NCI-H146 treated with DMSO at 0.1 percent for 48 hours (cell line): ENCODE data around the gene ITFG2.

Source experiments
- DNase-seq: peaks from one replicate; lab custom pipeline; 2025; ENCODE audit not compliant: unreplicated experiment; lab: John Stamatoyannopoulos, UW

ITFG2 gene

GRCh38 chr12:2794736-2795289 lies 17.7 kb upstream of the ITFG2 start, which contains the start of gene FKBP4:
TSS of gene FKBP4 (plus strand) at chr12:2794970. CDS start at chr12:2795140, 170 bp downstream.
- DNase-seq, result peak; percentile 55

DNA sequence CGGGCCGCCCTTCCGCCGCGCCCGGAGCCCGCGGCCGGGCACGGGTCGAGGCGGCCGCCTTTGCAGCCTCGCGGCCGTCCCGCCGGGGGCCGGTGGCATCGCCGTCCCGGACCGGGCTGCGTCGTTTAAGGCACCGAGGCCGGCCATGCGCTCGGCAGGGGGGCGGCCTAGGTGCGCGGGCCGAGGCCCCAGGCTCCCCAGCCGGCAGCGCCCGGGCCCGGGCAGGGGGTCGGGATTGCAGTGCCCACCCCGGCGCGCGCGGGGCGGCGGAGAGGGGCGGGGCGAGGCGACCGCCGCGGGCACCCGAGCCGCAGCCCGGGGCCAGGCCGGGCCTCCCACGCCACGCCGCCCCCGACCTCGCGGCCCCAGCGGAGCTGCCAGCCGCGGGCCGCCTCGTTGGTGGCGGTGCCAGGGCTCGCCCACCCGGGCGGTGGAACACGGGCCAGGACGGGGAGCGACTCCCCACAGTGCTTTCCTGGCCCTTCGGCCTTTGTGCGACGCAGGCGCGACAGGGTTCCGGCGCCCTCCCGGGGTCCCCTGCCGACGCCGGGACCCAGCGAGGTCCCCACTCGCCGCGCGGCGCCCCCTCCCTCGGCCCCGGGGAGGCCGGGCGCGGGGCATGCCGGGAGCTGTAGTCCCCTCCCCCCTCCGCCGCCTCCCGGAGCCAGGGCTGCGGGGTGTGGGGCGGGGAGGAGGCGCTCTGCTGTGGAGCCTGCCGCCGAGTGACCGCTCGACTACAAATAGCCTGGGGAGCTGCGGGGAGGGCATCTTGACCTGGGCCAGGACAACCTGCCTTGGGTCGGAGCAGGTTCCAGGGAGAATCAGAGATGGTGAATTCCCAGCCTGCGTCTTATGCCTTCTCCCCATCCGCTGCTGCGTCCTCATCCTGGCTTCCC lies 16.9 kb upstream of the ITFG2 start:
- peak; percentile 40 for DNase-seq

GRCh38 chr12:2796187-2796666 lies 16.2 kb upstream of the ITFG2 start:
- peak; percentile 58 for DNase-seq

GRCh38 chr12:2797721-2798418 lies 14.6 kb upstream of the ITFG2 start:
- DNase-seq, result no peak

- DNase-seq, result no peak
These were observed 12.4 kb upstream of the ITFG2 start for GRCh38 chr12:2800046-2800570.

DNA sequence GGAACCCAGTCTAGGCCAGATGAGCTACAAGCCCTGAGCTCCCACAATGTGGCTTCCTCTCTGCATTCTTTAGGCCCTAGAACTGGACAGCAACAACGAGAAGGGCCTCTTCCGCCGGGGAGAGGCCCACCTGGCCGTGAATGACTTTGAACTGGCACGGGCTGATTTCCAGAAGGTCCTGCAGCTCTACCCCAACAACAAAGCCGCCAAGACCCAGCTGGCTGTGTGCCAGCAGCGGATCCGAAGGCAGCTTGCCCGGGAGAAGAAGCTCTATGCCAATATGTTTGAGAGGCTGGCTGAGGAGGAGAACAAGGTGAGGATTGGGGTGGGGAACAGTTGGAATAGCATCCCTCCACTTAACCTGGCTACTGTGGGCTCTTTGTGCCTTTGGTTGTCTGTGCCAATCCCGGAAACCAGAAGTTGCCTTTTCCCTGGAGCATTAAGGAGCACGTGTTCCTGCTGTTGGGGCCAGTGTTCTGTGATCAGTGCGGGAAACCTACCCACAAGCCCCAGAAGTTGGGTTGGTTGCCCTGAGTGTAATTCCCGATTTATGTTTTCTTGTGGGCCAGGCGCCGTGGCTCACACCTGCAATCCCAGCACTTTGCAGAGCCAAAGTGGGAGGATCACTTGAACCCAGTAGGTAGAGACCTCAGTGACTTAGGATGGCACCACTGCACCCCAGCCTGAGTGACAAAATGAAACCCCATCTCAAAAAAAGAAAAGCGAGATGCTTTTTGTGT lies 11.3 kb upstream of the ITFG2 start:
- no peak for DNase-seq

DNA sequence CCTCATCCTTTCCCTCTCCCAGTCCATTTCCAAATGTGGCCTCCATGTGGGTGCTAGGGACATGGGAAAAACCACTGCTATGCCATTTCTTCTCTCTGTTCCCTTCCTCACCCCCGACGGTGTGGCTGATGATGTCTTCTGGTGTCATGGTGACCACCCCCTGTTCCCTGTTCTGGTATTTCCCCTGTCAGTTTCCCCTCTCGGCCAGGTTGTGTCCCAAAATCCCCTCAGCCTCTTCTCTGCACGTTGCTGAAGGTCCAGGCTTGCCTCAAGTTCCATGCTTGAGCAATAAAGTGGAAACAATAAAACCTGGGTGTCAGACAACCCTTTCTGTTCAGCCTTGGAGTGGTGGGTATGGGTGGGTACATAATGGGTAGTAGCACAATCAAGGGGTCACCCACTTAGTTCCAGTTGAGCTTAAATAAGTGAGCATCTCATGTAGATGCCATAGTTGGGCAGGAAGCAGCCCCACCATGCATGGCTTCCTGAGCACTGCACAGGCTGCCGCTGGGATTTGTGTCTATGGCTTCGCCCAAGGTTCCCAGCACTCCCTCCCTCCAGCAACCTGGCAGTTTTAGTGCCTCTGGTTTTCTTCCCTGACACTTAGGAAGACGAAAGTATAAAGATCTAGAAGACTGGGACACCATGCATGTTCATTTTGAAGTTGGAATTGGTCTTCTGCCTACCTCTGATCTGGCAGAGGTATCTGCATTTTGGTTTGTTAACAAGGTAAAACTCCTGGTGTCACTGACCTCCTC lies 8.7 kb upstream of the ITFG2 start:
- no peak for DNase-seq

- DNase-seq, result no peak
These were observed 7.9 kb upstream of the ITFG2 start for GRCh38 chr12:2804393-2805142.

DNA sequence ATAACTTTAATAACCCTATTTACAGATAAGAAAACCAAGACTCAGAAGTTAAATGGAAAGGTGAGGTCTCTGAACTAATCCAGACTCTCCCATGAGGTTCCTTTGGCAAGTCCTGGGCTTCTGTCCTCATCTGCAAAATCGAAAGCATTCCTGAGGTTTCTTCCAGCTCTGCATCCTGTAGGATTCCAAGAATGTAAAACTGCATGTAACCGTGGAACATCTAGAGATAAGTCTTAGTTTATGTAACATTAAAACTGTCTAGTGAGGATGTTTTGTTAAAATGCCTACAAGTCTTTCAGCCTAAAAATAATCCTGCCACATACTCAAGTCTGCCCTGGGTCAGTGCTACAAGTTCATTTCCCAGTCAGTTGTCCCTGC lies 7.3 kb upstream of the ITFG2 start:
- DNase-seq, result no peak

DNA sequence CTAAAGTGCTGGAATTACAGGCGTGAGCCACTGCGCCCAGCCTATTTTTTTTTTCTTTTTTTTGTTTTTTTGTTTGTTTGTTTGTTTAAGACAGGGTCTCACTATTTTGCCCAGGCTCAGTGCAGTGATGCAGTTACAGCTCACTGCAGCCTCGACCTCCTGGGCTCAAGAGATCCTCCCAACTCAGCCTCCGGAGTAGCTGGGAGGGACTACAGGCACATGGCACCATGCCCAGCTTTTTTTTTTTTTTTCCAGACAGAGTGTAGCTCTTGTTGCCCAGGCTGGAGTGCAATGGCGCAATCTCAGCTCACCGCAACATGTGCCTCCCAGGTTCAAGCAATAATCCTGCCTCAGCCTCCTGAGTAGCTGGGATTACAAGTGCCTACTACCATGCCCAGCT lies 5.8 kb upstream of the ITFG2 start:
- no peak for DNase-seq

- no peak for DNase-seq
These were observed 667 bp upstream of the ITFG2 start for GRCh38 chr12:2811801-2812200.

- peak; percentile 62 for DNase-seq
These were observed 1.0 kb downstream of the ITFG2 start for GRCh38 chr12:2813214-2814185.

DNA sequence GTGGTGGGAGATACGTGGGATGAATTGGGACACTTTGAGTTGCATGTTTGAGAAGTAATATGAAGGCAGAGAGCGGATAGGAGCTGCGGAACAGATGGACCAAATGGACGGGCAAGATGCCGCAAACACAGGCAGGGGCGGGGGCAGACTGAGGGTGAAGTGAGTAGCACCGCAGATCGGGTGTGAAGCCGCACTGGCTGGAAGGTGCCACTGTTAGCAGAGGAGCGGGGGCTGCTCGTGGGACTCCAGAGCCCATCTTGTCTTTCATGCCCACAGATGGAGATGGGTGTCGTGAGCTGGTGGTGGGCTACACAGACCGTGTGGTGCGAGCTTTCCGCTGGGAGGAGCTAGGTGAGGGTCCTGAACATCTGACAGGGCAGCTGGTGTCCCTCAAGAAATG lies 7.3 kb downstream of the ITFG2 start:
- no peak for DNase-seq

- no peak for DNase-seq
These were observed 8.0 kb downstream of the ITFG2 start for GRCh38 chr12:2820432-2820831.

DNA sequence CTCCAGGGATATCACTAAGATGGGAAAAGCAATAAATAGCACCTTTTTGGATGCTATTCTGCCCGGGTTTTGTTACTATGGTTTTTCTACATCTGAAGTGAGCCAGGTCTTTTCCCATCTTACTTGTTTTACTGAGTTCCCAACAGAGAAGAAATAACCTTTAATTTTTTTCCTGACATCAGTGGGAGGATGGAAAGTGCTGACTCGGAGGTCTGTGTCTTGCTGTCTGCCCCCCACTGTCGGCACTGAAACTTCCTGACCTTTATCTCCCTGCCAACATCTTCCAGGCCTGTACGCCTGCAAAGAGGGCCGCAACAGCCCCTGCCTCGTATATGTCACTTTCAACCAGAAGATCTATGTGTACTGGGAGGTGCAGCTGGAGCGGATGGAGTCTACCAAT lies 11.0 kb downstream of the ITFG2 start:
- DNase-seq, result no peak

DNA sequence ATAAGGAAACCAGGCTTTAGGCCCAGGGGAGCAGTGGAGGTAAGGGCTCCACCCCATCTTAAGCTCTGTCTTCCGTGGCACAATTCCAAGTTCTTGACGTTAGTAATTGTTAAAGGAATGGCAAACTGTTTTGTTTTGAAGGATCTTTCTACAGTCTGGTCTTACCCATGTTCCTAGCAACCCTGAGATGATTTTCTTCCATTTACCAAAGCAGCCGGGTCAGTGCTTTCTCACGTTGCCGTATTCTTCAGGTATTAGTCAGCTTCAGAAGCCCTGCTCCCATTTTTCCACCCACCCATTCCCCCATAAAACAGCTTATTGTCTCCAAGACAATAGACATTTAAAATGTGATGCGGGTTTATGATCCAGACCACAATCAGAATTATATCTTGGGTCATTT lies 12.1 kb downstream of the ITFG2 start:
- no peak for DNase-seq

GRCh38 chr12:2825132-2825531 lies 12.7 kb downstream of the ITFG2 start:
- DNase-seq, result no peak

DNA sequence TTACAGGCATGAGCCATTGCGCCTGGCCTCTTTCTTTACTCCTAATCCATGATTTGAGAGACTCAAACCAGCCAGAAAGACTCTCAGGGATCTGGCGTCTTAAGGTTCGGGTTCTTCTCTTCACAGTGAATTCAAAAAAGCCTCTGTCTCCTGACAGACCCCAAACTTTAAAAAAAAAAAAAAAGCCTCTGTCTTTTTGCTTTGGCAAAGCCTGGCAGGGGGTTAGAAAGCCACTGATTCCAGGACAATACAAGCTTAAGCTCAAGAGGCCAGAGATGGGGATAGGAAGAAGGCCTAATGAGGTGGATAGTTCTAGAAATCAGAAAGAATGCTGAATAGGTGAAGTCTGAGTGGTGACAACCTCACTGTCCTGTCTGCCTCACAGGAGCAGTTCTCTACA lies 13.6 kb downstream of the ITFG2 start:
- no peak for DNase-seq
